Transverse colon (tissue), 4 donors: ENCODE measurements around the gene MSH3. TPM values are rescaled to one million over a fixed set of nuclear protein-coding genes. Genes with fewer than 3 reads are reported as not detected.
A peak's percentile ranks its signal among the peaks of the same experiment; 100 is the strongest.

Source experiments
- DNase-seq: peaks from one replicate; pipeline ENCODE4 v3.0.0-alpha.2; 2019
- H3K27ac ChIP-seq, 4 donors: fragments of 200-600 bp; sonication (generic); 2 replicates each; pipeline ENCODE4 v1.5.1; 2016 to 2018; ENCODE audit warnings: inconsistent platforms in 4 of 4
- H3K27me3 ChIP-seq: fragments of 200-600 bp; sonication (generic); 2 replicates; pipeline ENCODE4 v1.5.1; 2017; ENCODE audit warnings: inconsistent platforms
- H3K36me3 ChIP-seq, 4 donors: fragments of 200-600 bp; sonication (generic); 2 replicates each; pipeline ENCODE4 v1.5.1; 2017 to 2019; ENCODE audit warnings: inconsistent platforms in 4 of 4
- H3K4me1 ChIP-seq, 4 donors: fragments of 200-600 bp; sonication (generic); 2 replicates each; pipeline ENCODE4 v1.5.1; 2017 to 2020; ENCODE audit warnings: inconsistent platforms in 4 of 4
- H3K4me3 ChIP-seq, 4 donors: fragments of 200-600 bp; sonication (generic); 1 replicate in 1 of 4; 2 replicates in 3 of 4; pipeline versions ENCODE4 v1.5.1 to v1.6.1; 2017 to 2019; ENCODE audit warnings: inconsistent platforms in 4 of 4
- H3K9me3 ChIP-seq, 2 donors: fragments of 200-600 bp; sonication (generic); 2 replicates each; pipeline ENCODE4 v1.5.1; 2017 to 2019; ENCODE audit warnings: inconsistent platforms in 2 of 2
- EP300 ChIP-seq: sonication (generic); formaldehyde crosslinking; IDR thresholded peaks from one replicate; pipeline ENCODE4 v1.6.1; 2017; ENCODE audit warnings: antibody characterized with exemption, low read depth
- POLR2A ChIP-seq: fragments of 450-650 bp; IDR thresholded peaks from one replicate; pipeline ENCODE4 v1.6.1; 2016; ENCODE audit warnings: antibody characterized with exemption, mild to moderate bottlenecking, moderate library complexity
- POLR2AphosphoS5 ChIP-seq, 3 donors: sonication (generic); formaldehyde crosslinking; IDR thresholded peaks; one replicate each; pipeline ENCODE4 v1.6.1; 2016; ENCODE audit warnings: antibody characterized with exemption in 3 of 3
- WGBS, 2 donors: methylation state at CpG; one replicate each; pipeline ENCODE4 v1.1.5; 2018; ENCODE audit warnings: low coverage in 1 of 2; 5-methylcytosine and 5-hydroxymethylcytosine counted together
- in situ Hi-C, 4 donors: fragments of 200-750 bp; cut with MboI; loops; one replicate each; pipeline versions ENCODE4 v1.15.0 to v1.15.1; 2017; ENCODE audit warnings: low sequenced_read_pairs in 3 of 4, low pct_ligation_motif_present in 1 of 4, low pct_unique_long_range_greater_than_20kb in 1 of 4
- intact Hi-C: fragments of 100-400 bp; cut with DNase I; formaldehyde crosslinking; loops from one replicate; pipeline ENCODE4 v1.15.1; 2023; ENCODE audit warnings: low total_unique reads
- total RNA-seq, 4 donors: library from RNA; depleted of rRNA; stranded (reverse); fragments of >200 nt; gene quantifications; one replicate each; pipeline ENCODE4 v1.1.0, GENCODE V29; 2016
- TF ChIP-seq, protein P1 (sequence below), 5 experiments: fragments of 200-600 bp in 3 of 5; fragments of 450-650 bp in 2 of 5; sonication (generic) in 3 of 5; IDR thresholded peaks; 1 replicate in 2 of 5; 2 replicates in 3 of 5; pipeline ENCODE4 v1.5.1; 2016 to 2017; ENCODE audit warnings: antibody characterized with exemption in 5 of 5, inconsistent platforms in 3 of 5, mild to moderate bottlenecking in 2 of 5, moderate library complexity in 1 of 5

Gene MSH3
- total RNA-seq, 4 donors from 2014 or later, result 6.4 to 22.2 (median 17.2) TPM

GRCh38 chr5:80711216-80711615 lies 56.8 kb downstream of the MSH3 start:
- H3K27ac ChIP-seq, result no peak overlapping the region
- peaks cover 0 to 4% (median 0%) of the 10 kb centered on the region in 4 donors for H3K36me3 ChIP-seq
- 86% methylated on average over 5 of the region's 5 CpGs; no CpG with 5 or more reads in 1 of the 2 donors for WGBS, 2 donors
- in situ Hi-C loops, result no loop called here
- no peak for DNase-seq
- H3K4me1 ChIP-seq, result no peaks in the 10 kb centered on the region
- H3K9me3 ChIP-seq, result no peaks in the 10 kb centered on the region
- H3K27me3 ChIP-seq, result no peaks in the 10 kb centered on the region
- H3K4me3 ChIP-seq, result no peak overlapping the region
- intact Hi-C loops, result no loop called here
- no peak for TF ChIP-seq POLR2A

- Histone ChIP-seq H3K27ac (no peak overlapping the region), H3K4me1 (no peaks in the 10 kb centered on the region), H3K27me3 (no peaks in the 10 kb centered on the region), H3K4me3 (no peak overlapping the region), H3K9me3 (no peaks in the 10 kb centered on the region), H3K36me3 (peaks cover 0 to 4% (median 0%) of the 10 kb centered on the region in 4 donors)
- intact Hi-C loops, result no loop called here
- TF ChIP-seq, protein P1, sequence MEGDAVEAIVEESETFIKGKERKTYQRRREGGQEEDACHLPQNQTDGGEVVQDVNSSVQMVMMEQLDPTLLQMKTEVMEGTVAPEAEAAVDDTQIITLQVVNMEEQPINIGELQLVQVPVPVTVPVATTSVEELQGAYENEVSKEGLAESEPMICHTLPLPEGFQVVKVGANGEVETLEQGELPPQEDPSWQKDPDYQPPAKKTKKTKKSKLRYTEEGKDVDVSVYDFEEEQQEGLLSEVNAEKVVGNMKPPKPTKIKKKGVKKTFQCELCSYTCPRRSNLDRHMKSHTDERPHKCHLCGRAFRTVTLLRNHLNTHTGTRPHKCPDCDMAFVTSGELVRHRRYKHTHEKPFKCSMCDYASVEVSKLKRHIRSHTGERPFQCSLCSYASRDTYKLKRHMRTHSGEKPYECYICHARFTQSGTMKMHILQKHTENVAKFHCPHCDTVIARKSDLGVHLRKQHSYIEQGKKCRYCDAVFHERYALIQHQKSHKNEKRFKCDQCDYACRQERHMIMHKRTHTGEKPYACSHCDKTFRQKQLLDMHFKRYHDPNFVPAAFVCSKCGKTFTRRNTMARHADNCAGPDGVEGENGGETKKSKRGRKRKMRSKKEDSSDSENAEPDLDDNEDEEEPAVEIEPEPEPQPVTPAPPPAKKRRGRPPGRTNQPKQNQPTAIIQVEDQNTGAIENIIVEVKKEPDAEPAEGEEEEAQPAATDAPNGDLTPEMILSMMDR (IDR thresholded peaks at IDR 0.05), result peak in 3 of 5 experiments; percentile 8 to 18 (median 10)
- no peak for TF ChIP-seq POLR2AphosphoS5 (IDR thresholded peaks at IDR 0.05)
- TF ChIP-seq POLR2A, result no peak
- 97 to 100% methylated on average over 1 to 3 of the region's 3 CpGs for WGBS, 2 donors
- DNase-seq, result no peak
- in situ Hi-C loops, result no loop called here
These were observed 57.5 kb downstream of the MSH3 start for GRCh38 chr5:80711938-80712337.

DNA sequence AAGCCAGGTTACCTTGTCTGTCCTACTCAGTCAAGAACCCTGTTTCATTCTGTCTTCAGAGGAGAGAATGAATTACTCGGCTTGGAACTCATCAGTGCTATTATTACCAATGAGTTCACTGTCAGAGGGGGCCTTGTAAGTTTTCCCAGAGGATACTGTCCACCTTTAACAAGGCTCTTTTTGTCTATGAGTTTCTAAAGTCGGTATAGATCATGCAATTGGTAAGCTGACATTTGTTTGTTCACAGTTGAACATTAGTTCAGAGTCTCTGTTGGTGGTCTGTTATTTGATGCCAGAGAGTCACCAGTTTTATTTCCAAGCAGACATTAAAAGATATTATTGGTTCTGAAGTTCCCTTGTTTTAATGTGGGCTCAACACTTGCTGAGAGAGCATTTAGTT lies 58.5 kb downstream of the MSH3 start:
- no peaks in the 10 kb centered on the region for H3K27me3 ChIP-seq
- H3K4me3 ChIP-seq, result no peak overlapping the region
- TF ChIP-seq POLR2A, result no peak
- TF ChIP-seq, protein P1 (IDR thresholded peaks at IDR 0.05), result no peak
- no peak for TF ChIP-seq POLR2AphosphoS5 (IDR thresholded peaks at IDR 0.05)
- no peak for TF ChIP-seq EP300
- intact Hi-C loops, result no loop called here
- H3K36me3 ChIP-seq, result peaks cover 0 to 1% (median 0%) of the 10 kb centered on the region in 4 donors
- 80 to 89% methylated on average over 1 to 2 of the region's 2 CpGs for WGBS, 2 donors
- DNase-seq, result no peak
- no peaks in the 10 kb centered on the region for H3K4me1 ChIP-seq
- in situ Hi-C loops, result no loop called here
- H3K9me3 ChIP-seq, result no peaks in the 10 kb centered on the region
- no peak overlapping the region for H3K27ac ChIP-seq

DNA sequence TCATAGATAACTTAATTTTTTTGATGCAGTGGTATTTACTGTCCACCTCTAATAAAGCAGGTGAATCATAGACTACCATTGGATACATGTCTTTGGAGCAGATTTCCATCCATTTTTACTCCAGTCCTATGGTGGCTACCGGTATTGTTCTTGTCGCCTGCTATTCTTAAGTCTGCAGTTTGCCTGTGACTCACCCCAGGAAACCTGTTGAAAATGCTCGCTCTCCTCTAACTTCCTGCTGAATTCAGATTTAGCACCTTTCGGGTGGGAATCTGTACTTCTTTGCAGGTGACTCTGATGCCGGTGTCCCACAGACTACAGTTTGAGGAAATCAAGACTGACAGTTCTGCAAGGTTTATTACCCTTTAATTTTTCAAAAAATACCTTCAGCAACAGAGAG lies 59.2 kb downstream of the MSH3 start:
- intact Hi-C loops, result no loop called here
- H3K27me3 ChIP-seq, result no peaks in the 10 kb centered on the region

More for the DNA sequence above, 59.2 kb downstream of the MSH3 start:
- no peak for DNase-seq
- Histone ChIP-seq H3K4me3 (no peak overlapping the region), H3K4me1 (no peaks in the 10 kb centered on the region), H3K36me3 (peaks cover 0 to 5% (median 0%) of the 10 kb centered on the region in 4 donors), H3K9me3 (no peaks in the 10 kb centered on the region), H3K27ac (no peak overlapping the region)
- in situ Hi-C loops, result no loop called here
- 72 to 87% methylated on average over 4 to 5 of the region's 5 CpGs for whole genome bisulfite sequencing, 2 donors
- TF ChIP-seq POLR2A, result no peak
- TF ChIP-seq POLR2AphosphoS5 (IDR thresholded peaks at IDR 0.05), result no peak
- TF ChIP-seq, protein P1 (IDR thresholded peaks at IDR 0.05), result no peak
- TF ChIP-seq EP300, result no peak
